SU-DHL-6 (cell line): Measurements from ENCODE around the gene ELMO3.

Source experiments
- H2AFZ ChIP-seq: fragments of 200-600 bp; sonication (generic); 2 replicates; pipeline ENCODE4 v1.6.1; 2014; ENCODE audit warnings: low read depth, mild to moderate bottlenecking, moderate library complexity, mixed read lengths, antibody characterized with exemption, low read length; ENCODE audit not compliant: severe bottlenecking
- H3F3A ChIP-seq: fragments of 200-600 bp; shearing (Covaris generic); 2 replicates; pipeline ENCODE4 v1.6.0; 2016; ENCODE audit warnings: antibody characterized with exemption, mild to moderate bottlenecking; ENCODE audit not compliant: insufficient read depth
- H3K27ac ChIP-seq: fragments of 200-600 bp; sonication (generic); 2 replicates; pipeline ENCODE4 v1.5.1; 2016; ENCODE audit warnings: low read depth, mild to moderate bottlenecking, low read length, moderate library complexity, mixed read lengths
- H3K27me3 ChIP-seq: fragments of 200-600 bp; sonication (generic), shearing (Covaris generic); 2 replicates; pipeline ENCODE4 v1.6.0; 2014; ENCODE audit warnings: mild to moderate bottlenecking, low read length
- H3K36me3 ChIP-seq: fragments of 200-600 bp; sonication (generic); 2 replicates; pipeline ENCODE4 v1.6.1; 2014; ENCODE audit warnings: mild to moderate bottlenecking, low read length, mixed read lengths
- H3K4me2 ChIP-seq: fragments of 300-600, 200-600 bp; shearing (Covaris generic), sonication (generic); 2 replicates; pipeline ENCODE4 v1.6.0; 2014; ENCODE audit warnings: low read length, low read depth, mild to moderate bottlenecking; ENCODE audit not compliant: poor library complexity, severe bottlenecking
- H3K4me3 ChIP-seq: fragments of 200-600 bp; sonication (generic); 2 replicates; pipeline ENCODE4 v1.5.1; 2014; ENCODE audit warnings: antibody characterized with exemption, low read length, mild to moderate bottlenecking, mixed read lengths; ENCODE audit not compliant: insufficient read depth, poor library complexity, severe bottlenecking
- H3K79me2 ChIP-seq: fragments of 200-600 bp; sonication (generic); 2 replicates; pipeline ENCODE4 v1.6.1; 2014; ENCODE audit warnings: mild to moderate bottlenecking, low read length, moderate library complexity; ENCODE audit not compliant: insufficient read depth
- H3K9ac ChIP-seq: fragments of 200-600 bp; sonication (generic); 2 replicates; pipeline ENCODE4 v1.7.0; 2014; ENCODE audit warnings: mild to moderate bottlenecking, low read length
- H3K9me2 ChIP-seq: fragments of 200-600 bp; sonication (generic); replicated peaks from 2 replicates; pipeline ENCODE4 v1.6.1; 2014; ENCODE audit warnings: low read length; ENCODE audit not compliant: insufficient read depth
- H3K9me3 ChIP-seq: fragments of 200-600 bp; sonication (generic); 2 replicates; pipeline ENCODE4 v1.6.1; 2014; ENCODE audit warnings: low read length, mixed read lengths; ENCODE audit not compliant: insufficient read depth
- H4K20me1 ChIP-seq: fragments of 200-600 bp; sonication (generic); 2 replicates; pipeline ENCODE4 v1.6.1; 2014; ENCODE audit warnings: low read depth, mild to moderate bottlenecking, antibody characterized with exemption, low read length, moderate library complexity, mixed read lengths
- EZH2phosphoT487 ChIP-seq: fragments of 200-600 bp; sonication (generic), shearing (Covaris generic); conservative IDR thresholded peaks from 2 replicates; pipeline ENCODE4 v1.6.1; 2018; ENCODE audit warnings: mild to moderate bottlenecking, antibody characterized with exemption, low read length, moderate library complexity, mixed read lengths
- TF ChIP-seq, protein P1 (sequence below): fragments of 200-600 bp; sonication (generic); IDR thresholded peaks from one replicate; pipeline ENCODE4 v1.5.1; 2017; ENCODE audit warnings: antibody characterized with exemption, mild to moderate bottlenecking, low read length, moderate library complexity; ENCODE audit not compliant: insufficient read depth, poor library complexity, severe bottlenecking

ELMO3 gene

DNA sequence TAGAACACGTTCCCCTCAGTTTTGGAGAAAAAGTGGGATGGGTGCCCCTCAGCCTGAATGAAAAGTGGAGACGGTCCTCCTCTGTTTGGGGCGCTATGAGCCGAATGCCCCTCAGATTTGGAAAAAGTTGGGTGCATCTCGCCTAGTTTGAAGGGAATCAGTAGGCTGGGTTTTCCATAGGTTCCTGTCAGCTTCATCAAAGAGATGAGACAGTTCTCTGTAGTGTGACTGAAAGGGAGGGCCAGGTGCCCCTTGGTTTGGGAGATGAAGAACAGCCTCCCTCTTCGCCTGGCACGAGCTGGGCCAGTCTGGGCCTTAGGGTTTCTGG, 49.1 kb downstream of the ELMO3 start:
- H3K9me3 ChIP-seq: no peaks in the 10 kb centered on the region
- no peaks in the 10 kb centered on the region for H4K20me1 ChIP-seq
- no peaks in the 10 kb centered on the region for H3F3A ChIP-seq
- H3K27ac ChIP-seq: no peak overlapping the region
- H3K27me3 ChIP-seq: no peaks in the 10 kb centered on the region
- no peak for TF ChIP-seq EZH2phosphoT487
- TF ChIP-seq, protein P1, sequence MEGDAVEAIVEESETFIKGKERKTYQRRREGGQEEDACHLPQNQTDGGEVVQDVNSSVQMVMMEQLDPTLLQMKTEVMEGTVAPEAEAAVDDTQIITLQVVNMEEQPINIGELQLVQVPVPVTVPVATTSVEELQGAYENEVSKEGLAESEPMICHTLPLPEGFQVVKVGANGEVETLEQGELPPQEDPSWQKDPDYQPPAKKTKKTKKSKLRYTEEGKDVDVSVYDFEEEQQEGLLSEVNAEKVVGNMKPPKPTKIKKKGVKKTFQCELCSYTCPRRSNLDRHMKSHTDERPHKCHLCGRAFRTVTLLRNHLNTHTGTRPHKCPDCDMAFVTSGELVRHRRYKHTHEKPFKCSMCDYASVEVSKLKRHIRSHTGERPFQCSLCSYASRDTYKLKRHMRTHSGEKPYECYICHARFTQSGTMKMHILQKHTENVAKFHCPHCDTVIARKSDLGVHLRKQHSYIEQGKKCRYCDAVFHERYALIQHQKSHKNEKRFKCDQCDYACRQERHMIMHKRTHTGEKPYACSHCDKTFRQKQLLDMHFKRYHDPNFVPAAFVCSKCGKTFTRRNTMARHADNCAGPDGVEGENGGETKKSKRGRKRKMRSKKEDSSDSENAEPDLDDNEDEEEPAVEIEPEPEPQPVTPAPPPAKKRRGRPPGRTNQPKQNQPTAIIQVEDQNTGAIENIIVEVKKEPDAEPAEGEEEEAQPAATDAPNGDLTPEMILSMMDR: no peak
- H3K9ac ChIP-seq: peak overlapping the region; percentile 62
- no peaks in the 10 kb centered on the region for H3K9me2 ChIP-seq
- H3K4me3 ChIP-seq: peak overlapping the region; percentile 50
- peak overlapping the region; percentile 65 for H2AFZ ChIP-seq
- H3K79me2 ChIP-seq: no peaks in the 10 kb centered on the region
- no peaks in the 10 kb centered on the region for H3K36me3 ChIP-seq
- H3K4me2 ChIP-seq: peak overlapping the region; percentile 77

DNA sequence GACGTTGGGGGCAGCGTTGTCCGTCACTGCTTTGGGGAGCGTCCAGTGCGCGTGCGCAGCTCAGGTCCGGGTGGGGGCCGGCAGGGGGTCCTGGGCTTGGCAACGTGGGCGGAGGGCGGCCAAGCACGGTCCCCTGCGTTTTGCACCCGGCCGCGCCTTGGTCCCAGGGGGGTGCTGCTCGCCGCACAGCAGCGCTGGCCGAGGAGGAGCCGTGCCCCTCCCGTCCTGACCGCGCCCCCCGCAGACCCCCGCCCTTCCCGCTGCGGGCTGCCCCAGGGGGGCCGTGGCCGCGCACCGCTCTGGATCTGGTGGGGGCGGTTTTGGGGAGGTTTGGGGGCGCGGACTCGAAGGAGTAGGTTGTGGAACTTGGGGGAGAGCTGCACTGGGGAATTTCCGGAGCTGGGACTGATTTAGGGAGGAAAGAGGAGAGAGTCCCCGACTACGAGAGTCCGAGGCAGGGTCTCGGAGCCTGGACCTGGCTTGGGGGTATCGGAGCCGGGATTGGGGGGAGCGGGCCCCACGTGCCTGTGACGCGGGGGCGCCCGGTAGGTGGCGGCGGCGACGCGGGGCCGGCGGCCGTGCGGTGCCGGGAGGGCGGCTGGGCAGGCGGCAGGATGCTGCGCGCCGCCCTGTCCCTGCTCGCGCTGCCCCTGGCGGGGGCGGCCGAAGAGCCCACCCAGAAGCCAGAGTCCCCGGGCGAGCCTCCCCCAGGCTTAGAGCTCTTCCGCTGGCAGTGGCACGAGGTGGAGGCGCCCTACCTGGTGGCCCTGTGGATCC, 49.7 kb downstream of the ELMO3 start, which contains the start of gene SLC9A5:
Gene SLC9A5 (plus strand): TSS at position 579 of the 777 bp plus-strand sequence. CDS start 36 bp downstream, at position 615.
- Histone ChIP-seq H3F3A (no peaks in the 10 kb centered on the region), H2AFZ (peak within 1 kb of the TSS; percentile 65), H3K79me2 (no peaks in the 10 kb centered on the region), H3K4me2 (peak within 1 kb of the TSS; percentile 77), H3K9me2 (no peaks in the 10 kb centered on the region), H3K4me3 (peak within 1 kb of the TSS; percentile 50), H3K27me3 (no peaks in the 10 kb centered on the region), H4K20me1 (no peaks in the 10 kb centered on the region), H3K27ac (no peak within 1 kb of the TSS), H3K9ac (peak within 1 kb of the TSS; percentile 62), H3K36me3 (no peaks in the 10 kb centered on the region), H3K9me3 (no peaks in the 10 kb centered on the region)
- no peak for TF ChIP-seq EZH2phosphoT487
- TF ChIP-seq, protein P1: no peak

DNA sequence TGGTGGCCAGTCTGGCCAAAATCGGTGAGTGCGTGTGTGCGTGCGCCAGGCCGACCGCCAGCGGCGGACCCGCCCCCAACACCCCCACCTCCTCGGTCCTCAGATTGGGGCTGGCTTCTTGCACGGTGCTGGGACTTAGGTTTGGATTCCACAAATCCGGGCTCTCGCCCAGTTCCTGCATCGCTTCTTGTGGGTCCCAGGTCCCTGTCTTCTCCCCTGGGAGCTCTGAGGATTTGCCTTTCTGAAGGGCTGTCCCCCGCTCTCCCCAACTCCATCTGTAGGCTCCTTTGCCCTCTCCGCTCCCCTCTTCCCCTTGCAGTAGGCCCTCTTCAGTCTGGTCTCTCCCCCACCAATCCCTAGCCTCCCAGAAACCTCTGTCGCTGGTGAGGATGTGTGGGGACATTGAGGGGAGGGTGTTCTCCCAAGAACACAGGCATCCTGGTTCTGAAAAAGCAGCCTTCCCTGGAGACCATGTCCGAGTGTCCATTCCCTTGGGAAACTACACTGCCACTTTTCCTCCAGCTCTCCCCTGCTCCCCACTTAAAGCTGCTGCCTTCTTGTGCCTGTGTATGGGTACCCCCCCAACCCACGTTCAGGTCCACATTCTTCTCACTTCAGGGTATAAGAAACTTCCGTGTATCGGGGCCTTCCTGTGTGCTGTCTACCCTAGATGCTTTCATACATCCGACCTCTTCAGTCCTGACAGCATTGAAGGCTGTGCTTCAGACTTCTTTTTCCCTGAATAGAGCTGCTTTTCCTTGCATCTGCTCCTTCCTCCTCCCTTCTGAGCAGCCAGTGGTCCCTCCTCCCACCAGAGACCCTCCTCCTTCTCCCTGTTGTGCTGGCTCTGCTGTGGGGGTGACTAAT, 50.5 kb downstream of the ELMO3 start:
- Histone ChIP-seq H2AFZ (no peak overlapping the region), H3K79me2 (no peaks in the 10 kb centered on the region), H3K9ac (no peak overlapping the region), H3K4me3 (no peak overlapping the region), H4K20me1 (no peaks in the 10 kb centered on the region), H3K27ac (no peak overlapping the region), H3K36me3 (no peaks in the 10 kb centered on the region), H3K9me2 (no peaks in the 10 kb centered on the region), H3K27me3 (no peaks in the 10 kb centered on the region), H3K4me2 (peak overlapping the region; percentile 77), H3F3A (no peaks in the 10 kb centered on the region), H3K9me3 (no peaks in the 10 kb centered on the region)
- no peak for TF ChIP-seq EZH2phosphoT487
- TF ChIP-seq, protein P1: no peak
